Inferior parietal cortex (tissue), 1 donor: ENCODE results near the gene DNAH11.
"Not testable (repeated sequence)": the region's sequence is repeated elsewhere in the genome, so short reads cannot be mapped to it uniquely, and the experiment has no call there.

ENCODE experiments used
- DNase-seq: peaks from one replicate; pipeline ENCODE4 v3.0.0-alpha.2; 2016; ENCODE audit errors: extremely low spot score

The DNAH11 gene

GRCh38 chr7:21927693-21928092 lies 384.9 kb downstream of the DNAH11 start:
- DNase-seq = no peak

GRCh38 chr7:21933293-21933692 lies 390.5 kb downstream of the DNAH11 start:
- not testable (repeated sequence) for DNase-seq

DNA sequence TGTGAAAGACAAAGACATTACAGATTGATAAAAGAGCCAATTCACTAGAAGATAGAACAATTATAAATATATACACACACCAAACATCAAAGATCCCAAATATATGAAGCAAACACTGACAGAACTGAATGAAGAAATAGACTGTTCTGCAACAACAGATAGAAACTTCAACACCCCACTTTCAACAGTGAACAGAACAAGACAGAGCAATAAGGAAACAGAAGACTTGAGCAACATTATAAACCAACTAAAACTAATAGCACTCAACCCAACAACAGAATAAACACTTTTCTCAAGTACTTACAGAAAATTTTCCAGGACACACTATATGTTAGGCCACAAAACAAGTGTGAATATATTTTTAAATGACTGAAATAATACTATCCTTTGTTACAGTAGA lies 392.0 kb downstream of the DNAH11 start:
- no peak for DNase-seq

GRCh38 chr7:21938463-21938862 lies 395.6 kb downstream of the DNAH11 start:
- DNase-seq = no peak

DNA sequence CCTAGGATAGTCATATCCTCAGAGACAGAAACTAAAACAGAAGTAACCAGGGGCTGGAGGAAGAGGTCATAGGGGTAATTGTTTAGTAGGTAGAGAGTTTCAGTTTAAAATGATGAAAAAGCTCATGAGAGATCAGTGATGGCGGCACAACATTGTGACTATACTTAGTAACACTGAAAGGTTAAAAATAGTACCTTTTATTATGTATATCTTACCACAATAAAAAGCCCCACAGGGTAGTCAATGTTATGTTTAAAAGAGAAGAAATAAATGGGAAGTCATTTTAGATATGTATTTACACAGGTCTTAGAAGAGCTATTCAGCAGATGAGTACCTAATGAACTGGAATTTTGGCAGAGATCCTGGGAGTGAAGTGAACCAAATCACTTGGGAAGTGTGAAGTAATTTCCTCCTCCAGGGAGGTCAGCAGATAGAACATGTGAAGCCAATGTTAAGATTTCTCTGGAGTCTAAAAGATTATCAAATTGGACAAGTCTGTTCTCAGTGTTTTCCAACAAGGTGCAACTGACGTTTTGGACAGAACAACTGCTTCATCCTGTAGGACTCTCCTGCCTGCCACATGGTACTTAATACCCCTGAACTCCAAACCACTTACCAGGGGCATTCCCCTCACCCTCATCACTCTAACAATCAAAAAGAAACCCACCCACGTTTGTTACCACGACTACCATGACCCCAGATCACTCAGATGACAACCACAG lies 396.5 kb downstream of the DNAH11 start:
- DNase-seq = no peak

- no peak for DNase-seq
Observed at GRCh38 chr7:21939858-21940372, 397.1 kb downstream of the DNAH11 start.

GRCh38 chr7:21941611-21942141 lies 398.8 kb downstream of the DNAH11 start:
- no peak for DNase-seq

- peak; percentile 38 for DNase-seq
Observed at GRCh38 chr7:21942955-21943354, 400.1 kb downstream of the DNAH11 start.

DNA sequence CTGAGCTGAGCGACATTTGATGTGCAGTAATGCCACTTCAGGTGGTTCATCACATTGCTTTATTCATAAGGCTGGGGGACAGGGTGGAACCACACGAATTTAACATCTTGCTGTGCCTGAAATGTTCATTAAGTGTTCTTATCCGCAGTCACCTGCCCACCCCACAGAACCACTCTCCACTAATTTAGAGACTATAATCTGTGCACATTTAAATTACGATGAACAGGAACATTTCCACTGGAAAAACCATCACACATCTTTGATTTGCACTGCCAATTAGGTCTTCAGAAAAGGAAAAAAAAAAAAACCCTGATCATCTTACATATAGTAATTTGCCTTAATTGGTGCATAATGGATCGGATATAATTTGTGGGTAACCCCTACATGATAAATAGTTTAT lies 400.6 kb downstream of the DNAH11 start:
- no peak for DNase-seq

- no peak for DNase-seq
Observed at GRCh38 chr7:21944616-21945453, 402.0 kb downstream of the DNAH11 start.

- DNase-seq = peak; percentile 51
Observed at GRCh38 chr7:21945454-21946221, 402.8 kb downstream of the DNAH11 start, which contains the start of gene CDCA7L. Gene CDCA7L, minus strand, starts transcription at chr7:21945899. Its CDS starts 95 bp downstream, at chr7:21945804.

GRCh38 chr7:21946222-21946709 lies 403.4 kb downstream of the DNAH11 start:
- no peak for DNase-seq

DNA sequence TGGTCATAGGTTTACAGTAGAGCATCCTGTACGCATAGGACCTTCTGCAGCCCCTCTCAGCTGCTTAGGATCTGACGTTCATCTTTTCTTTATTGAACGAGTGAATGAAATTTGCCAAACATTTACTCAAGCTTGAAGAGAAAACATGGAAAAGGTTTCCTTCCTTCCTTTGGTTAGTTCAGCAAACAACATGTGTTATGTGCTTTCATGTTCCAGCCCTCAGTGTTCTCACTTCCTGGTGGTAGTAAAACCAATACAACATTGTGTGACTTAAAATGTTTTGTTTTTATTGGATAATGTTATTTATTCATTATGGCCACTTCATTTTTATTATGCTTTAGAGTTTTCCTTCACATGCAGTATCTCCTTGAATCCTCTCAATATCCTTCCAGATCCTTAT lies 404.2 kb downstream of the DNAH11 start:
- DNase-seq = no peak

DNA sequence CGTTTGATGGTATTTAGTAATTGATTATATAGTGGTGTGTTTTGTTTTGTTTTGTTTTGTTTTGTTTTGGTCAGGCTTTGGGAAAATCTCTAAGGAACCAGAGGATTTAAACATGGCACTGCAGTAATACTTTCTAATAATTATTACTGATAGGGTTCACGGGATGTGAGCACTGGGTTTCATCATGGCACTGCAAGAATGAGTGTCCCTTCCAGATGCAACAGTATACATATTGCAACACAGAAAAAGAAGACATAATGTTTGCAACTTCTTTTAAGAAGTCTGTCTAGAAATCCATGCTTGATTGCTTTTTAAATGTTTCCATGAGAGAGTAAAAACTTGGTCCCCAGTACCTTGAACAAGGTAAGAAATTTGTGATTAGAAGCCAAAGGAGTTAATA lies 405.1 kb downstream of the DNAH11 start:
- DNase-seq = no peak

DNA sequence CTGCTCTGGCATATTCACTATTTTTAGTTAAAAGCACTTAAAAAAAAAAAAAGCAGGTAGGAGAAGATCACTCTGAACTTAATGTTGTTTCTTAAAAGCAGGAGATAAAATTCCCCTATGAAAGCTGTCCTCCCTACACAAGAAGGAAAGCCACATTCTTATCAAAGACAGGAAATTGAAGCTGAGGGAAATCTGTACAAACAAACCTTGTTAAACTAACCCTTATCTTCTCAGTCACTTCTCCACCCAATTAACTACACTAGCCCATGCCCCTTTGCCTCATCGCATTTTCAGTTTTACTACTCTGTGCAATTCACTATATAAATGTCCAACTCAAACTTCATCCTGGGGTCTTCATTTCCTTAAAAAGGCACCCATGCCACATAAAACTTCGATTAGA lies 405.5 kb downstream of the DNAH11 start:
- DNase-seq = no peak

DNA sequence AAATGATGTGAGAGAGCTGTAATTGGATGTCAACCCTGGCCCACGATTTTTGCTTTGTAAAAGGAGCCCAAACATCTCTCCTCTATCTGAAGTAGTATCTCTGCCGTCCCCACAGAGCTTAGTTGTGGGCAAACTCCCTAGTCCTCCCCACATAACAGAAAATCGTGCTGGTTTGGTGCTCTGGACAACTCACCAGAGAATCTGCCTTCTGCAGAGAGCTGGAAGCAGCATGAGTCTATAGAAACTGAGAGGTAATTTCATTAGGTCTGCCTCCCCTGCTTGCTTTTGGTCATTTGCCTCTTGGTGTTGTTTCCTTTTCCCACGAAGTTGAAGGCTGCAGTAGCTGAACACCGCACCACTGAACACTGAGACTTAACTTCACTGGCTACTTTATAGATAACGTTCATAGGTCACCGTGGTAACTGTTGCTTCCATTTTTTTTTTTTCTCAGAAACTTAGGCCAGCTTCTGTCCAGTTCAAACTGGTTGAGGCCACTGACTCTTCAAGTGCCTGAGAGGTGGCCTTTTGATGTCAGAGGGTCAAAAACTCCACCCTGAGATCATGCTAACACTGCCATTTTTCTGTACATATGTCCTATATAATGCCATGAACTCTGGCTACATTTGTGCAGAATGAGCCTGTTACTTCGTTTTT lies 406.2 kb downstream of the DNAH11 start:
- no peak for DNase-seq
